Right lobe of liver (tissue), 4 donors: ENCODE data around the gene INO80C.

Source experiments
- POLR2A ChIP-seq: fragments of 450-650 bp; IDR thresholded peaks from one replicate; pipeline ENCODE4 v1.6.1; 2017; ENCODE audit warnings: antibody characterized with exemption, mild to moderate bottlenecking
- TF ChIP-seq, protein P1 (sequence below), 4 donors: fragments of 200-600 bp in 3 of 4; fragments of 450-650 bp in 1 of 4; IDR thresholded peaks; one replicate each; pipeline versions ENCODE4 v1.5.1 to v1.8.0; 2016 to 2022; ENCODE audit warnings: antibody characterized with exemption in 4 of 4, mild to moderate bottlenecking in 2 of 4
- donor health status: DM: no; HTN: no; CAD: no.
- donor health status: DM: no; HTN: no; CAD: no.
- donor health status: DM: no; HTN: yes; CAD: no.

GRCh38 chr18:35515460-35516130 lies 17.8 kb upstream of the INO80C start:
- TF ChIP-seq, protein P1, sequence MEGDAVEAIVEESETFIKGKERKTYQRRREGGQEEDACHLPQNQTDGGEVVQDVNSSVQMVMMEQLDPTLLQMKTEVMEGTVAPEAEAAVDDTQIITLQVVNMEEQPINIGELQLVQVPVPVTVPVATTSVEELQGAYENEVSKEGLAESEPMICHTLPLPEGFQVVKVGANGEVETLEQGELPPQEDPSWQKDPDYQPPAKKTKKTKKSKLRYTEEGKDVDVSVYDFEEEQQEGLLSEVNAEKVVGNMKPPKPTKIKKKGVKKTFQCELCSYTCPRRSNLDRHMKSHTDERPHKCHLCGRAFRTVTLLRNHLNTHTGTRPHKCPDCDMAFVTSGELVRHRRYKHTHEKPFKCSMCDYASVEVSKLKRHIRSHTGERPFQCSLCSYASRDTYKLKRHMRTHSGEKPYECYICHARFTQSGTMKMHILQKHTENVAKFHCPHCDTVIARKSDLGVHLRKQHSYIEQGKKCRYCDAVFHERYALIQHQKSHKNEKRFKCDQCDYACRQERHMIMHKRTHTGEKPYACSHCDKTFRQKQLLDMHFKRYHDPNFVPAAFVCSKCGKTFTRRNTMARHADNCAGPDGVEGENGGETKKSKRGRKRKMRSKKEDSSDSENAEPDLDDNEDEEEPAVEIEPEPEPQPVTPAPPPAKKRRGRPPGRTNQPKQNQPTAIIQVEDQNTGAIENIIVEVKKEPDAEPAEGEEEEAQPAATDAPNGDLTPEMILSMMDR (IDR thresholded peaks at IDR 0.05), result no peak
- no peak for TF ChIP-seq POLR2A
